ENCODE data around the gene C14orf180.
A peak's percentile ranks its signal among the peaks of the same experiment; 100 is the strongest.

Gene C14orf180

GRCh38 chr14:104561632-104562495, 17.7 kb upstream of the C14orf180 start:
- no peak for DNase-seq

GRCh38 chr14:104562606-104563005, 17.0 kb upstream of the C14orf180 start:
- DNase-seq: no peak

GRCh38 chr14:104563191-104563741, 16.3 kb upstream of the C14orf180 start:
- no peak for DNase-seq

- peak; percentile 100 for DNase-seq
Measured at GRCh38 chr14:104563742-104564615, 15.6 kb upstream of the C14orf180 start.

GRCh38 chr14:104564744-104565679, 14.6 kb upstream of the C14orf180 start:
- no peak for DNase-seq

- DNase-seq: no peak
Measured at GRCh38 chr14:104567141-104567956, 12.2 kb upstream of the C14orf180 start.

- DNase-seq: no peak
Measured at GRCh38 chr14:104567957-104568225, 11.7 kb upstream of the C14orf180 start.

- no peak for DNase-seq
Measured at GRCh38 chr14:104568620-104569019, 10.9 kb upstream of the C14orf180 start.

GRCh38 chr14:104569435-104569834, 10.1 kb upstream of the C14orf180 start:
- DNase-seq: no peak

GRCh38 chr14:104571246-104571645, 8.3 kb upstream of the C14orf180 start:
- no peak for DNase-seq

- no peak for DNase-seq
Measured at GRCh38 chr14:104572024-104572626, 7.4 kb upstream of the C14orf180 start.

GRCh38 chr14:104572668-104573067, 6.9 kb upstream of the C14orf180 start:
- DNase-seq: no peak

GRCh38 chr14:104573930-104574329, 5.6 kb upstream of the C14orf180 start:
- no peak for DNase-seq

- no peak for DNase-seq
Measured at GRCh38 chr14:104574536-104574935, 5.0 kb upstream of the C14orf180 start.

GRCh38 chr14:104574978-104575583, 4.5 kb upstream of the C14orf180 start:
- DNase-seq: no peak

- DNase-seq: no peak
Measured at GRCh38 chr14:104576232-104576969, 3.2 kb upstream of the C14orf180 start.

- DNase-seq: no peak
Measured at GRCh38 chr14:104576970-104577332, 2.6 kb upstream of the C14orf180 start.

- no peak for DNase-seq
Measured at GRCh38 chr14:104577426-104577825, 2.1 kb upstream of the C14orf180 start.

GRCh38 chr14:104577847-104578301, 1.7 kb upstream of the C14orf180 start:
- no peak for DNase-seq

- DNase-seq: no peak
Measured at GRCh38 chr14:104578321-104578720, 1.2 kb upstream of the C14orf180 start.

Measured in 8988T (cell line).